Measurements from ENCODE around the gene ANKH. TPM values are rescaled to one million over a fixed set of nuclear protein-coding genes. Genes with fewer than 3 reads are reported as not detected.

The ANKH gene
- total and polyA plus RNA-seq, 10 of the 15 experiments (the other 5 are each of a cell fraction or from before 2014, with no cell fraction given) = 2.1 to 43.9 (median 14.4) TPM

GRCh38 chr5:14880688-14881087, 9.1 kb upstream of the ANKH start:
- no TSS peak for BruUV-seq (replicated peaks)
- WGBS (ENCODE audit: insufficient coverage, insufficient replicate concordance, low lambda C conversion rate, missing lambda C conversion rate) = 9% methylated on average over 1 of the region's 1 CpG
- no peak overlapping the region for H3K4me2 ChIP-seq (ENCODE audit: control insufficient read depth, insufficient read depth)
- no peaks in the 10 kb centered on the region for H3K36me3 ChIP-seq (ENCODE audit: control insufficient read depth in 2 of 2, insufficient read depth in 2 of 2, low read length in 1 of 2)
- no peaks in the 10 kb centered on the region for H3K4me1 ChIP-seq (ENCODE audit: control insufficient read depth, insufficient read depth, low read length)
- FAIRE-seq (no peak), ATAC-seq (no peak), DNase-seq (ENCODE audit: low read depth, low spot score) (no peak)
- ChIA-PET CTCF (interaction anchor here (1.2 kb wide), 1 partner anchor 153 kb away, joined by 3 read pairs; no protein-coding TSS in a partner anchor), SMC1A (ENCODE audit: uncharacterized antibody, unreplicated experiment) (interaction anchor here (1.0 to 1.9 kb wide), 3 partner anchors 13 to 153 kb away, joined by 3 to 9 read pairs (median 3); no protein-coding TSS in a partner anchor), POLR2A (no interaction called here), RAD21 (ENCODE audit: unreplicated experiment) (no interaction called here)
- no peak overlapping the region for H3K4me3 ChIP-seq
- no peaks in the 10 kb centered on the region for H4K20me1 ChIP-seq (ENCODE audit: control insufficient read depth, insufficient read depth)
- TF ChIP-seq CBX3 (IDR thresholded peaks at IDR 0.05; ENCODE audit: borderline replicate concordance, low read depth) (no peak), CBFB (IDR thresholded peaks at IDR 0.05; ENCODE audit: low read depth) (no peak), NRF1 (conservative IDR thresholded peaks at IDR 0.05; ENCODE audit: low read depth, low read length) (no peak), HSF1 (IDR thresholded peaks at IDR 0.05; ENCODE audit: low read depth, low read length) (no peak), TCF12 (IDR thresholded peaks at IDR 0.05; ENCODE audit: low read depth, low read length) (no peak), ZZZ3 (IDR thresholded peaks at IDR 0.05; ENCODE audit: control insufficient read depth, insufficient read length, low read depth) (no peak), ZNF384 (IDR thresholded peaks at IDR 0.05; ENCODE audit: borderline replicate concordance, low read depth, low read length) (no peak), SREBF2 (IDR thresholded peaks at IDR 0.05; ENCODE audit: low read length) (no peak), IKZF1 (conservative IDR thresholded peaks at IDR 0.05) (no peak), IRF5 (IDR thresholded peaks at IDR 0.05; ENCODE audit: borderline replicate concordance) (no peak), JUNB (IDR thresholded peaks at IDR 0.05) (no peak), NFYA (IDR thresholded peaks at IDR 0.05; ENCODE audit: borderline replicate concordance, low read depth, low read length) (no peak)
- TF ChIP-seq, protein P1, sequence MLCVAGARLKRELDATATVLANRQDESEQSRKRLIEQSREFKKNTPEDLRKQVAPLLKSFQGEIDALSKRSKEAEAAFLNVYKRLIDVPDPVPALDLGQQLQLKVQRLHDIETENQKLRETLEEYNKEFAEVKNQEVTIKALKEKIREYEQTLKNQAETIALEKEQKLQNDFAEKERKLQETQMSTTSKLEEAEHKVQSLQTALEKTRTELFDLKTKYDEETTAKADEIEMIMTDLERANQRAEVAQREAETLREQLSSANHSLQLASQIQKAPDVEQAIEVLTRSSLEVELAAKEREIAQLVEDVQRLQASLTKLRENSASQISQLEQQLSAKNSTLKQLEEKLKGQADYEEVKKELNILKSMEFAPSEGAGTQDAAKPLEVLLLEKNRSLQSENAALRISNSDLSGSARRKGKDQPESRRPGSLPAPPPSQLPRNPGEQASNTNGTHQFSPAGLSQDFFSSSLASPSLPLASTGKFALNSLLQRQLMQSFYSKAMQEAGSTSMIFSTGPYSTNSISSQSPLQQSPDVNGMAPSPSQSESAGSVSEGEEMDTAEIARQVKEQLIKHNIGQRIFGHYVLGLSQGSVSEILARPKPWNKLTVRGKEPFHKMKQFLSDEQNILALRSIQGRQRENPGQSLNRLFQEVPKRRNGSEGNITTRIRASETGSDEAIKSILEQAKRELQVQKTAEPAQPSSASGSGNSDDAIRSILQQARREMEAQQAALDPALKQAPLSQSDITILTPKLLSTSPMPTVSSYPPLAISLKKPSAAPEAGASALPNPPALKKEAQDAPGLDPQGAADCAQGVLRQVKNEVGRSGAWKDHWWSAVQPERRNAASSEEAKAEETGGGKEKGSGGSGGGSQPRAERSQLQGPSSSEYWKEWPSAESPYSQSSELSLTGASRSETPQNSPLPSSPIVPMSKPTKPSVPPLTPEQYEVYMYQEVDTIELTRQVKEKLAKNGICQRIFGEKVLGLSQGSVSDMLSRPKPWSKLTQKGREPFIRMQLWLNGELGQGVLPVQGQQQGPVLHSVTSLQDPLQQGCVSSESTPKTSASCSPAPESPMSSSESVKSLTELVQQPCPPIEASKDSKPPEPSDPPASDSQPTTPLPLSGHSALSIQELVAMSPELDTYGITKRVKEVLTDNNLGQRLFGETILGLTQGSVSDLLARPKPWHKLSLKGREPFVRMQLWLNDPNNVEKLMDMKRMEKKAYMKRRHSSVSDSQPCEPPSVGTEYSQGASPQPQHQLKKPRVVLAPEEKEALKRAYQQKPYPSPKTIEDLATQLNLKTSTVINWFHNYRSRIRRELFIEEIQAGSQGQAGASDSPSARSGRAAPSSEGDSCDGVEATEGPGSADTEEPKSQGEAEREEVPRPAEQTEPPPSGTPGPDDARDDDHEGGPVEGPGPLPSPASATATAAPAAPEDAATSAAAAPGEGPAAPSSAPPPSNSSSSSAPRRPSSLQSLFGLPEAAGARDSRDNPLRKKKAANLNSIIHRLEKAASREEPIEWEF (IDR thresholded peaks at IDR 0.05; ENCODE audit: insufficient replicate concordance, low read depth, low read length) = no peak
- TF ChIP-seq, protein P2, sequence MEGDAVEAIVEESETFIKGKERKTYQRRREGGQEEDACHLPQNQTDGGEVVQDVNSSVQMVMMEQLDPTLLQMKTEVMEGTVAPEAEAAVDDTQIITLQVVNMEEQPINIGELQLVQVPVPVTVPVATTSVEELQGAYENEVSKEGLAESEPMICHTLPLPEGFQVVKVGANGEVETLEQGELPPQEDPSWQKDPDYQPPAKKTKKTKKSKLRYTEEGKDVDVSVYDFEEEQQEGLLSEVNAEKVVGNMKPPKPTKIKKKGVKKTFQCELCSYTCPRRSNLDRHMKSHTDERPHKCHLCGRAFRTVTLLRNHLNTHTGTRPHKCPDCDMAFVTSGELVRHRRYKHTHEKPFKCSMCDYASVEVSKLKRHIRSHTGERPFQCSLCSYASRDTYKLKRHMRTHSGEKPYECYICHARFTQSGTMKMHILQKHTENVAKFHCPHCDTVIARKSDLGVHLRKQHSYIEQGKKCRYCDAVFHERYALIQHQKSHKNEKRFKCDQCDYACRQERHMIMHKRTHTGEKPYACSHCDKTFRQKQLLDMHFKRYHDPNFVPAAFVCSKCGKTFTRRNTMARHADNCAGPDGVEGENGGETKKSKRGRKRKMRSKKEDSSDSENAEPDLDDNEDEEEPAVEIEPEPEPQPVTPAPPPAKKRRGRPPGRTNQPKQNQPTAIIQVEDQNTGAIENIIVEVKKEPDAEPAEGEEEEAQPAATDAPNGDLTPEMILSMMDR (IDR thresholded peaks at IDR 0.05 in 2 of 3, conservative IDR thresholded peaks at IDR 0.05 in 1 of 3; ENCODE audit: control insufficient read depth in 2 of 3, extremely low read depth in 1 of 3, insufficient read depth in 1 of 3, low read depth in 3 of 3, low read length in 3 of 3) = no peak
- H3K79me2 ChIP-seq (ENCODE audit: control insufficient read depth, insufficient read depth, low read length) = no peaks in the 10 kb centered on the region
- H3K27ac ChIP-seq (ENCODE audit: control insufficient read depth, insufficient read depth) = no peak overlapping the region
- in situ Hi-C loops (cut with MboI) = no loop called here
- no peak overlapping the region for H3K9ac ChIP-seq (ENCODE audit: control insufficient read depth, insufficient read depth, low read length)
- H3K9me3 ChIP-seq (replicated peaks; ENCODE audit: control insufficient read depth, insufficient read depth, low read length) = no peaks in the 10 kb centered on the region
- H3K27me3 ChIP-seq (replicated peaks in 1 of 2; ENCODE audit: control insufficient read depth in 2 of 2, insufficient read depth in 2 of 2, low read length in 1 of 2) = no peaks in the 10 kb centered on the region; a peak in 1 of 4 replicates
- no peak overlapping the region for H2AFZ ChIP-seq (ENCODE audit: control insufficient read depth, low read depth, low read length)
- intact Hi-C loops (cut with micrococcal nuclease; ENCODE audit: unreplicated experiment) = no loop called here

Measured in GM12878 (cell line).